Activated T-cell treated with anti-CD3 and anti-CD28 coated beads for 48 hours (primary cell): Measurements from ENCODE around the gene GRID1.
A peak's percentile ranks its signal among the peaks of the same experiment; 100 is the strongest.

ENCODE experiments used
- DNase-seq: peaks from one replicate; pipeline ENCODE4 v3.0.0-alpha.2; 2020; ENCODE audit warnings: low read depth

GRID1 gene

DNA sequence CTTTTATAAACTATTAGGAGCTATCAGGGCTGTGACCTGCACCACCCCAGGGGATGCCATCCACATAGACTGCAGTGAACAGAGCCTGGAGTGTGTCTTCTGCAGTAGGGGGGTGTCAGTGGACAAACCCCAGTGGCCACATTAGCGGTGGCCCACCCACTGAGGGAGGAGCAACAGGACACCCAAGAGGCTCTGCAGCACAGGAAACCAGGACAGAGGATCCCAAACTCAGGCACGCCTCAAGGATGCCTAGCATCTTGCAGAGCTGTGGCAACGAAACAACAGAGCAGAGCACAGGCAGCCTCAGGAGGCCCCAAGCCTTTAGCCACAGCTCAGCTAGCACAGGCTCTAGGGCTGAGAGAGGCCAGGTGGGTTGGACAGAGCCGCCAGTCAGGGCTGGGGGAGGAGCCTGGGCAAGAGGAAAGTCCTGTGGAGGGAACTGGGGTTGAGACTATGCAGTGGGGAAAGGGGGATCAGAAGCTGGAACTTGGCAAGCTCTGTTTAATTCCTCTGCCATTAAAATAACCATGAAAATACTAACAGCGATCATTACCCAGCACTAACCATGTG lies 53.8 kb downstream of the GRID1 start:
- DNase-seq, result no peak

DNA sequence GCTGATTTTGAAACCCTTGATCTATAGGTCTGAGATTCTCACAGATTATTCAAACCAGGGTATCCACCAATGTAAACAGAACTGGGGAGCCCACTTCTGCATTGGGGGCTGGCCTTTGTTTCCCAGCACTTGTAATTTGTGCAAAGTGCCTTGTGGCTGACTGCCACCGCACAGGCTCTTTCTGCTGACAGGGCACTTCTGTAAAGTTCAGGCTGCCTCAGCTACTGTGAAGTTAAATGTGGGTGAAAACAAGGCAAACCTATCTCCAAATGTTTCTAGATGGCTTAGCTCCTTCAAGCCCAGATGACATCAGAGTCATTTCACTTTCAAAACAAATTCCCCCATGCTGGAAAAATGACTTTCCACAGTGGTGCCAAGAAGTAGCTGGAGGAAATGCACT lies 54.7 kb downstream of the GRID1 start:
- DNase-seq, result no peak

DNA sequence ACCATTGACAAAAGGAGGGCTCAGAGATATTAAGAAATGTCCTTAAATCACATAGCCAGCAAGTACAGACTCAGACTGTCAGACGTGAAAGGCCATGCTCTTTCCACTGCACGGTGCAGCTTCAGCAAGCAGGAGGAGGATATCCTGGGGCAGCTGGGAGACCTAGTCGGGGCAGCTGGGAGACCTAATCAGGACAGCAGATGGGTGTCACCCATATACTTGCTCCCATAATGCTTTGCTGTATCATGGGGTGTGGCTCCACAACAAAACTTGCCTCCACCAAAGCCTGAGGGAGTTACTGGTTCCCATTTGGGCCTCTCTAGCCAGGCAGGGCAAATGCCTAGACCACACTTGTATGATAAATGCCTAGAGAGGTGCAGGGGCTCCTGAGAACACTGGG lies 55.4 kb downstream of the GRID1 start:
- DNase-seq, result no peak

DNA sequence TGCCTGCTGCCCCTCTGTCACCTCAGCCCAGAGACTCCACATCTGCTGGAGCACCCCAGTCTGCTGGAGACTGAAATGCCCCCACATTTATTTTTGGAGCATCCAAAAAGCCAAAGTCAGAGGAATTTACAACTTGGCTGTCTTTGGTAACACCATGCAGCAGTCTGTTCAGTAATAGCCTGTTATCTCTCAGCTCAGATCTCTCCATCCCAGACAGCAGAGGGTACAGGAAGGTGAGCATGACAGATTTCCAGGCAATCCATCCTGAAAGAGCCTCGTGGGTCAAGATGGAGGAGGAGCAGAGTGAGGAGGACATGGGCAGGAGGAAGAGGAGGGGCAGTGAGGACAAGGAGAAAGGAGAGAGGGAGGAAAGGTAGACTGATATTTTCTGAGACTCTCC lies 55.9 kb downstream of the GRID1 start:
- no peak for DNase-seq

DNA sequence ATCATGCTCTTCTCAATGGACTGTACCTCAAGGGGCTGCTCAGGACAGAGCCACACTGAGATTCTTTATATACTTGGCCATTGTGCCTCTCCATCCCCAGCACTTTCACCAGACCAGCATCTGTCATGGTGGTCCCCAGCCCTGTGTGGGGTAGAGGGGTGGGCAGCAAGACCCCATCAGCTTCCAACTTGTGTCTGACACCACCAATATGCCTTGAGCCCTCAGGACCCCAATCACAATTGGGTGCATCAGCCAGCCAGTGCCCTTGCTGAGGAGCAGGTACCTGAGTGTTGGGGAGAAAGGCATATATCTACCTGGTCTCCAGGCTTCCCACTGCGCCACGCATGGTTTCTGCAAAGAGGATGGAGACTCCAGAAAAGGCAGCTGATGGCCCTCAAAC lies 56.3 kb downstream of the GRID1 start:
- DNase-seq, result no peak

DNA sequence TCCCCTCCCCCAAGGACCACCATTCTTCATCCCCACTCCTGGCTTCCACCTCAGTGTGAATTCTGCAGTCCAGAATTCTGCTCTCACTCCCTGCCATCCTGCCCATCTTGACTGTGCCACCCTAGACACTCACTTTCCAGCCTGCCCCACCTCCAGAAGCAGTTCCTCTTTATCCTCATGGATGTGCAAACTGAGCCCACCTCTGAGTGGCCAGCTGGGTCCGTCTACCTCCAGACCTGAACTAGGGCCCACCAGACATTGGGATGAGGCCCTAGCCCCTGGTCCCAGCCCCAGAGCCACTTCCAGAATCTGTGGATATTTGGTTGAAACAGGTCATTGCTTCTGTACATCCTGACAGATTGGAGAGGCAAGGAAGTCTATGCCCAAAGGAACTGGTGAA lies 58.5 kb downstream of the GRID1 start:
- no peak for DNase-seq

DNA sequence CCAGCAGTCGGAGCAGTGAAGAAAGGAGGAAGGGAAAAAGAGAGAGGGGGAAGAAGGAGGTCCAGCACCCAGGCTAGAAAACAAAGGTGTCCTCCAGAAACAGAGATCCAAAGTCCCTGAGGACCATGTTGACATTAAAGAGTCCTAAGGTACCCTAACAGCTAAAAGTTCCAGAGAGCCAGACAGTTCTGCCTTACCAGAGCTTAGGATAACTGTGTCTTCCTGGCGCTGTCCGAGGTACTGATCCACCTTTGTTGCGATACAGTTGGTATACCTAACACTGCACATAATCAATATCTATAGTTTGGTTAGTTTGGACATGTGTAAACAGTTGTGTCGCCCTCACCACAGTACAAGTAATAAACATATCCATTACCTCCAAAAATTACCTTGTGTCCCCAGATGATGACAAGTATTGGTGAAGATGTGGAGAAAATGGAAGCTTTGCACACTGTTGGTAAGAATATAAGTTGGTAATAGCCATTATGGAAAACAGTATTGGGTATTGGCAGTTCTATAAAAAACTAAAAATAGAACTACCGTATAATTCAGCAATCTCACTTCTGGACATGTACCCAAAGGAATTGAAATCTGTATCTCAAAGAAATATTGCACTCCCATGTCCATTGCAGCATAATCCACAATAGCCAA lies 59.8 kb downstream of the GRID1 start:
- peak; percentile 5 for DNase-seq

DNA sequence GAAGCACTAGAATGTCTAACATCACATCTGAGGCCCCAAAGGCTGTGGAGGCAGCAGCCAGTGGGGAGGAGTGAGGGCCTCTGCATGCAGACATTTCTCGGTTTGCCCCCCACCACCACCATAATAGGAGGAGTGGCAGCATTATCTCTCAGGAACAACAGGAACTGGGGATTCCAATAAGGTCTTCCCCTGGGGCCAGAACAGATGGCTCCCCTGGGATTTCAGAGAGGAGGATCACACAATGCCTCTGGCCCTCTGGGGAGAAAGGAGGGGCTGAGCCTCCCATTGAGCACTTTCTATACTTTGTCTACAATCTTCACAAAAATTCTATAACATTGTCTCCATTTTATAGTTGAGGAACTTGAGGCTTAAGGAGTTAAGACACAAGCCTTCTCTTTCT lies 61.1 kb downstream of the GRID1 start:
- no peak for DNase-seq

DNA sequence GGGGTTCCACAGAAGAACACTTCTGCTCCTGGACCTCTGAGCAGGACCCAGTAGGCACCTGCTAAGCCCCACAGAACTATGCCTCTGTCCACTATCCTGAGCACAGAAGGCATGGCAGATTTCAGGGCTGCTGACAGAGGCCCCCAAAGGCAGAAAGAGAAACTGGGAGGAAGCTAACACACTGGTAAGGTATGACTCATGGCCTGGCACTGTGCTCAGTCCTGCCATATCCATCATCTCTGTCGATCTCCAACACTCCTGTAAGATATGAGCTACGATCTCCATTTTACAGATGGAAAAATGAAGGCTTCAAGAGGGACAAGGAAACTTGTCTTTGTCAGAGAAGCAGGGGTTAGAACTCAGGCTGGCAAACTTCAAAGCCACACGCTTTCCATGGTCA lies 62.2 kb downstream of the GRID1 start:
- DNase-seq, result no peak

DNA sequence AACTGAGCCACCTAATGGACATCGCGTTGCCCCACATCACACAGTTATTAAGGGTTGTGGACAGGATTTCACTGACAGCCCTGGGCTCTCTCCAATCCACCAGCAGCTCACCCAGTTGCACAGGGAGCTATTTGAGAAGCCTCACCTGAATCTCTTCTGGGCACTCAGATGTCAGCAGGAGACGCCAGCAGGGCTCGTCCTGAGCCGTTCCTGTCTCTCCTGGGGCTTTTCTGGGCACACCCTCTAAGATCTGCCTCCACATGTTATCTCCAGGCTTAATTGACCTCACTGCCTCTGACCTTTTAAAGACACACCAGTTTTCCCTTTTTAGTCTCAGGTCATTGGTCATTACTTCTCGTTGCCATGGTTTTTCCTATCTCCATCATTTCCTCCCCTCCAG lies 63.0 kb downstream of the GRID1 start:
- DNase-seq, result no peak

DNA sequence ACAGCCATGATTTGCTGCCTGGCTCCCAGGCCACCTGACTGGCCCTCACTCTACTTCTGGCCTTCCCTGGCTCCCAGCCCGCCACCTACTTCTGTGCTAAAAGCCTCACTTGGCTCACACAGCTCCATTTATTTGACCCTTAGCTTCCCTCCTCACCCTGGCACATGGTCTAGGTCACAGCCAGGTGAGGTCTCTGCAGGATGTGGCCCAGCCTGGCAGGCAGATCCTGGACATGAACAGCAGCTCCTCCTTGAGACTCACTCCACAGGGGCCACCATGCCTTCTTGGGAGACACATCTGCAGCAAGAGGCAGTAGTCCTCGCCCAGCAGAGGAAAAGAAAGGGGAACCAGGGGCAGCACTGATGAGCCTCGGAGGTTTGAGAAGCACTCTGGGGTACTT lies 64.6 kb downstream of the GRID1 start:
- no peak for DNase-seq

DNA sequence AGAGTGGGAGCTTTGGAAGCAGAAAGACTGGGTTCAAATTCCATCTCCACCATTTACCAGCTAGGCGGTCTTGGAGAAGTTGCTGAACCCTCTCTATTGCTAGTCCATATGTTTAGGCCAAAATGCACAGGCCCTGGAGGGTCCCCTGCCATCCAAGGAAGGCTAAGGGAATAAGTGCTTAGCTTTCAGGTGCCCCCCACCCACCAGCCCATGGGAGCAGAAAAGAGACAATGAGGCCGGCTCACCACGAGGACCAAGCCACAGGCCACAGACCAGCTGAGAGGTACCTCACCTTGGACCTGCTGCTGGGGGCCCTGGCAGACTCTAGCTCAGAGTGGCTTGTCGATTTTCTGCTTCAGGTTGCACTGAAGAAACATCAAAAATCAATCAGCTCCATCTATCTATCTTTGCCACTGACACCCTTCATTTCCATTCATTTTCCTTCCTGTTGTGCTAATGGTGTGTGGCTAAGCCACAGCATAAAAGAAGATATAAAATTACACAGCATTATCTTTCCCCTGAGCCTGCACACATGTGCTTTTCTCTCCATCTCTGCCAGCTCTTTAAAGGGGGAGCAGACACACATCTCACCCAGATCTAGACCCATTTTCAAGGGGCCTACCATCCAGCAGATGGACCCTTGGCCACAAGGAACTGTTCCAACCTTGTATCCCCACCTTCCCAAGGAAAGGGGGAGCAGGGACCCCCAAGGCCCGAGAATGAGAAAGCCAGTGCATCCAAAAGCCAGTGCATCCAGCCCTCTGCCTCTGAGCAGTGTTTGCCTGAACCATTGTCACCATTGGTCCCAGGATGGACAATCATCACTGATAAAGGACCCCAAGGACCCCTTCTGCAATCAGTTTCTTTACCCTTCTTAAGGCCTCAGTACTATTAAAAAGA lies 65.4 kb downstream of the GRID1 start:
- no peak for DNase-seq

DNA sequence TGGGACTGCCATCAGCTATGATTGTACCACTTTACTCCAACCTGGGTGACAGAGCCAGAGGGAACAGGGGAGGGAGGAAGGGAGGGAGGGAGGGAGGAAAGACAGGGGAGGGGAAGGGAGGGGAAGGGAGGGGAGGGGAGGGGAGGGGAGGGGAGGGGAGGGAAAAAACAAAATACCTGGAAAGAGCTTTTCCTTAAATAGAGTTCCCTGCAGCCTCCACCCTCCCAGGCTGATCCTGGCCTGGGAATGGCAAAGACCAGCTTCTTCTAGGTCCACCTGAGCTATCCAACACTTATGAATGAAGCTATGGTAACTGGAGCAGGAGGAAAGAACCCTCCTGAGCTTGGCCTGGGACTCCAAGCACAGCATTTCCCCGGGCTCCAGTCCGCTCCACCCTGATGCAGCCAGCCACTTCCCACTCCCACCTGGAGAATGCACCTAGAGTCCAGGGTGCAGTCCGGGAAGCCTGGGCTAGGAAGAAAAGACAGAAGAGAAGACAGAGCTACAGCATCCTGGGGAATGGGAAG lies 66.1 kb downstream of the GRID1 start:
- DNase-seq, result no peak

DNA sequence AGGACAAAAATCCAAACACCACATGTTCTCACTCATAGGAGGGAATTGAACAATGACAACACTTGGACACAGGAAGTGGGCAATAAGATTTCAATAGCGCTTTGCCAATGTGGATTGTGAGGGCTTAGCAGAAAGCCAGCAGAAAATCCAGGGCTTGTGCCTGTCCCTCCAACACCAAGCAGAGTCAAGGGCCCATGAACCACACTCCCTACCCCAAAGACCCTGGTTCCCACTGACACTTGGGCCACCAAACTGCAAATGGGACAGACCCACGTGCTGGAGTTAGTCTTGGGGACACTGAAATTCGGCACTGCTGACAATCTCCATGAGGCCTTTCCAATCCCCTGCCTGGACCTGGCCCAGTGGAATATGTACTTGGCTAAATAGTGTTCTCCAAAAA lies 67.0 kb downstream of the GRID1 start:
- no peak for DNase-seq

DNA sequence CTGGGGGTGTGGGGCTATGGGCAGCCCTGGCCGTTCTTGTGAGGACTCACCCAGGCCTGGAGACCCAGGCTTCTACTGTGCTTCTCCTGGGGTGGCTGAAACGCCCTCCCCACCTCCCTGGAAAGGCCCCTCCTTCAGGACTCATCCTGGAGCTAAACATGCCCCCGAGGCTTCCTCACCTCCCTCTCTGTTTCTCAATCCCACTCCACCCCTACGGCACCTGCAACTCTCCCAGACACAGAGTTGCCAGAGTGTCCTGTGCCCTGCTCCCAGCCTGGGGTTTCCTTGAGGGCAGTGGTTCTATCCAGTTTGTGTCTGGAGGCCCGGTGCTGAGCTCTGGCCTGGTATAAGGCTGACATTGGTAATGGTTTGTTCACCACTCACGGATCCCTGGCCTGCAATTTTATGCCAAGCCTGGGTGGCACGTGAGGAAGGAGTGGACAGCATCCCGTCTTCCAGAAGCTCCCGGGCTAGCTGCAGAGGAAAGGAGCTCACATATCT lies 68.0 kb downstream of the GRID1 start:
- no peak for DNase-seq

DNA sequence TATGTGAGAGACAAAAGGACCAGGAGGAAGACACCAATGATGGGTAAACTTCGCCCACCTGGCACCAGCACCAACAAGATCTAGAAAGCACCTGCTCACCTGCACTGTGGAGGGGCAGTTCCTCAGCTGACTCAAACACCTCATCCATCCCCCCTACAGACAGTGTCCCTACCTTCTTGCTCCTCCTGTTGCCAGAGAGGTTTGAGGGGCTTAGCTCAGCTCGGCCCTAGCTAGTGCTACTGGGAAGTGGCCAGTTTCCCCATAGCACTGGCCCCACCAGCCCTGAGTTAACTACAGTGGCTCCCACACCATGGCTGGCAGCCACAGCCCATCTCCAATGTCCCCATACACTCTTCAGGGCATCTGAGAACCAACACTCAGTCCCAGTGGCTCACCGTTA lies 70.8 kb downstream of the GRID1 start:
- DNase-seq, result no peak

DNA sequence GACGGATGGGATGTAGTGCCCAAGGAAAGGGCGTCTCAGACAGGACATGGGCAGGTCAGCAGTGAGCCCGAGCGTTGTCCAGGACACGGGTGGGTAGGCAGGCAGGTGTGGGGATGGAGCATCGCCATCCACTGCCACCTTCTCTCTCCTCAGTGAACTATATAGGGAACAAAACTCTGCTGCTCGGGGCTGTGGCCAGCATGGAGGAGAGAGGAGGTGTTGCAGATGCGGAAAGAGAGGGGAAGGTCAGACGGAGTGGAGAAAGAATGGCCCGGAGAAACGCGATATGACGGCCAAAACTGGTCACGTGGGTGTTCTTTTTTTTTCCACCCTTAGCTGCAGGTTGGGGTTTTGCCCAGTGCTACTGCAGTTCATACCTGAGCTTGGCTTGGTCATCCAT lies 71.2 kb downstream of the GRID1 start:
- DNase-seq, result no peak

DNA sequence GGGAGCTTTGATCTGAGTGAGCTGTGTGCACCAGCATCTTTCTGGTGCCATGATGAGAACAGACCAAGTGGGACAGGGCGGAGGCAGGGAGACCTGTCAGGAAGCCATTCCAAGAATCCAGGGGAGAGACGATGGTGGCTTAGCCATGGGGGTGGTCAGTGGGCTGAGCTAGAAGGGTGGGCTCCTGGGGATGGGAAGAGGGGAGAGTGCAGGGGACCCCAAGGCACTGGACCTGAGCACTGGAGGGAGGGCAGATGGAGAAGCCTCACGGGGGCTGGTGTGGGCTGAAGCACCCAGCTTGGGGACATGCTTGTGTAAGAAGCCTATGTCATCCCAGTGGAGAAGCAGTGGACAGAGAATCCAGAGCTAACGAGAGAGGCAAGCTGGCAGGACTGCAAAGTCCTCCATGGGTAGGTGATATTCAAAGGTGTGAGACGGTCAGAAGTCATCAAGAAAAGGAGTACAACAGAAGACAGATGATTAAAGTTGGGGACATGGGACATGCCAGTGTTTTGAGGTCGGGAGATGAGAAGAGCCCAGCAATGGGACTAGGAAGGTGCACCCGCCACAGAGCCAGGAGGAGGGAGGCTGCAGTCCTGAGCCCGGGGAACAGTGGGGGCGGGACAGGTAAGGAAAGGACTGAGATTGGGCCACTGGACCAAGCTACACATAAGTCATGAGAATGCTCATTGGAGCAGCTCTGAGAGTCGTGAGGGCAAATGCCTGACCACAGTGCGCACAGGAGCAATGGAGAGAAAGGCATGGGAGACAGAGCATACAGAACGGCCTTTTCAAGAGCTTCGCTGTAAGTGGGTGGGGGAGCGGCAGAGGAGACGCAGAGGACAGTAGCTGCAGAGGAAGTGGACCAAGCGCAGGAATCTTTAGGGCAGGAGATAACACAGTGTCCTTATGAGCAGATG lies 72.0 kb downstream of the GRID1 start:
- DNase-seq, result no peak

DNA sequence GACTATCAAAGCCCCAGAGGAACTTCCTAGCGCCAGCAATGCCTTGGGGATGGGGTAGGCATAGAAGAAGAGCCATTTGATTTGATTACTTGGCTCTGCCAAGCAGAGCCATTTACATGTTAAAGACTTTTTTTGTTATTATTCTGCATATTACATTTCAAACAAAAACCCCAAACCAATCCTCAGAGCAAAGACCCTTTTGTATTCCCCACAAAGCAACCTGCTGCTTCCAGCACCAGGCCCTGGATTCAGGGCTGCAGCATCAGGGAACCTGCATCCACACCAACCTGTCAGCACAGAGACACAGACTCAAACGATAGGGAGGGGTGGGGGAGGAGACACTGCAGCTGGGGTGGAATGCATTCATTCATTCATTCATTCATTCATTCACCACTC lies 73.2 kb downstream of the GRID1 start:
- DNase-seq, result no peak

DNA sequence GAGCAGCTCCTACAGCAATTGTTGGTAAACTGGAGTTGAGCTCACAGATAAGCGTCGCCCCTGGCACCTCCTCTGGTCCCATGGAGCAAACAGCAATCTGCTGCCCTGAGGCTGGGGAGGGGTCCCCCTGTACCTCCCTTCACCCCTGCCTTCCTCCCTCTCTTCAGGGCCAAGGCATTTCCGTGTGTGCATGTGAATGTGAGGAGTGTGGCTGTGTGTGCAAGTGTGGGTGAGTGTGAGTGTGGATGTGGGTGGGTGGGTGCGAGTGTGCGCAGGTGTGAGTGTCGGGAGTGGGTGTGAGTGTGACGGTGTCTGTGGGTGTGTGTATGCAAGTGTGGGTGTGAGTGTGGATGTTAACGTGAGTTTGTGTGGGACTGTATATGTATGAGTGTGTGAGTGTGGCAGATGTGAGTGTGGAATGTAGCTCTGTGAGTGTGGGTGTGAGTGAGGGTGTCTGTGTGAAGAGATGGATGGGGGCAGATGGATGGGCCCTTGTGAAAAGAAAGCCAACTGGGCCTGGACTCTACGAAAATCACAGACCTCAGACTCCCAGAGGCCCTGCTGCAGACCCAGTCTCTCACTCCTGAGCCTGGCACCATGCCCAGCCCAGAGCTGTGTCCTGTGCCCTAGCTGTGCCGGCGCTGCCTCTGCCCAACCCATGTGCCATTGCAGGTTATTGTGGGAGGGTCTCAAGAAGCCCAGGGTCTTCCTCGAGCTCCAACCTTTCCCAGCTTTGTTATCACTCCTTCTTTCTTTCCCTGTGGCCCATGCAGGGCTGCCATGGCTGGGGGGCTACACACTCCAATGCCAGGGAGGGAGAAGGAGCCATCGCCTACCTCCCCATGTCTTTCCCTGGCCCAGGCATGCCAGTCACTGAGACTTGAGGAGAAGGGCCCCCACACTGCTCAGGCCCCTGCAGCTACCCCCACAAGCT lies 73.9 kb downstream of the GRID1 start:
- no peak for DNase-seq
